ENCODE results near the gene GNL1. TPM values are rescaled to one million over a fixed set of nuclear protein-coding genes. Genes with fewer than 3 reads are reported as not detected.

GNL1 gene
- total RNA-seq, 1 donor from 2014 or later = 109 TPM

DNA sequence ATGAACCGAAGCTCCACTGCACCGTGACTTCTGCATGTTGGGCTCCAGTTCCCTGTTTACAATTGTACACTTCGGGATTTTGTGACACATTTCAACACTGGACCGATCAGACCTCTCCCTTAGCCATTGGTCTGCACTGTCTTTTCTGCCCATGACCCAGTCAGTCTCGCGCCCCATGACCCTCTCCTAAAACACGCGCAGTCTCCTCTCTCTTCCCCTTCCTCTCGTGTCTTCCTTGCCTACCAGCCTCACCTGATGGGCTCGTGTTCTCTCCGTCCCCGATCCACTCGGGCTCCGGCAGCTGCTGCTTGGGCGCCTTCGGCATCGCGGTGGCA lies 14.4 kb upstream of the GNL1 start:
- no peak for TF ChIP-seq CTCF (IDR thresholded peaks at IDR 0.05; ENCODE audit: unreplicated experiment)
- H3K4me1 Mint-ChIP-seq (ENCODE audit: unreplicated experiment) = peaks cover 43% of the 10 kb centered on the region
- H3K4me3 Mint-ChIP-seq (ENCODE audit: unreplicated experiment) = peak overlapping the region; percentile 95
- H3K27ac Mint-ChIP-seq (ENCODE audit: unreplicated experiment) = peak overlapping the region; percentile 94
- H3K9me3 Mint-ChIP-seq (ENCODE audit: unreplicated experiment) = no peaks in the 10 kb centered on the region
- peaks cover 18% of the 10 kb centered on the region for H3K27me3 Mint-ChIP-seq (ENCODE audit: unreplicated experiment)
- no peak for DNase-seq (ENCODE audit: low spot score)
- peaks cover 4% of the 10 kb centered on the region for H3K36me3 Mint-ChIP-seq (ENCODE audit: low read depth, unreplicated experiment)

- H3K4me3 Mint-ChIP-seq (ENCODE audit: unreplicated experiment) = peak overlapping the region; percentile 95
- DNase-seq (ENCODE audit: low spot score) = no peak
- no peaks in the 10 kb centered on the region for H3K9me3 Mint-ChIP-seq (ENCODE audit: unreplicated experiment)
- peaks cover 4% of the 10 kb centered on the region for H3K36me3 Mint-ChIP-seq (ENCODE audit: low read depth, unreplicated experiment)
- no peak overlapping the region for H3K27ac Mint-ChIP-seq (ENCODE audit: unreplicated experiment)
- H3K27me3 Mint-ChIP-seq (ENCODE audit: unreplicated experiment) = peaks cover 17% of the 10 kb centered on the region
- TF ChIP-seq CTCF (IDR thresholded peaks at IDR 0.05; ENCODE audit: unreplicated experiment) = no peak
- peaks cover 43% of the 10 kb centered on the region for H3K4me1 Mint-ChIP-seq (ENCODE audit: unreplicated experiment)
Measured at GRCh38 chr6:30570263-30570662, 14.0 kb upstream of the GNL1 start.

- no peak for TF ChIP-seq CTCF (IDR thresholded peaks at IDR 0.05; ENCODE audit: unreplicated experiment)
- Mint-ChIP-seq H3K27me3 (ENCODE audit: unreplicated experiment) (peaks cover 17% of the 10 kb centered on the region), H3K9me3 (ENCODE audit: unreplicated experiment) (no peaks in the 10 kb centered on the region), H3K4me1 (ENCODE audit: unreplicated experiment) (peaks cover 37% of the 10 kb centered on the region), H3K36me3 (ENCODE audit: low read depth, unreplicated experiment) (peaks cover 11% of the 10 kb centered on the region), H3K27ac (ENCODE audit: unreplicated experiment) (no peak overlapping the region), H3K4me3 (ENCODE audit: unreplicated experiment) (peak overlapping the region; percentile 66)
- DNase-seq (ENCODE audit: low spot score) = no peak
Measured at GRCh38 chr6:30568245-30568644, 12.0 kb upstream of the GNL1 start.

- no peaks in the 10 kb centered on the region for H3K9me3 Mint-ChIP-seq (ENCODE audit: unreplicated experiment)
- no peak for DNase-seq (ENCODE audit: low spot score)
- peaks cover 22% of the 10 kb centered on the region for H3K36me3 Mint-ChIP-seq (ENCODE audit: low read depth, unreplicated experiment)
- H3K4me1 Mint-ChIP-seq (ENCODE audit: unreplicated experiment) = peaks cover 14% of the 10 kb centered on the region
- H3K27me3 Mint-ChIP-seq (ENCODE audit: unreplicated experiment) = peaks cover 13% of the 10 kb centered on the region
- no peak overlapping the region for H3K4me3 Mint-ChIP-seq (ENCODE audit: unreplicated experiment)
- H3K27ac Mint-ChIP-seq (ENCODE audit: unreplicated experiment) = no peak overlapping the region
- no peak for TF ChIP-seq CTCF (IDR thresholded peaks at IDR 0.05; ENCODE audit: unreplicated experiment)
Measured at GRCh38 chr6:30565772-30566171, 9.5 kb upstream of the GNL1 start.

DNA sequence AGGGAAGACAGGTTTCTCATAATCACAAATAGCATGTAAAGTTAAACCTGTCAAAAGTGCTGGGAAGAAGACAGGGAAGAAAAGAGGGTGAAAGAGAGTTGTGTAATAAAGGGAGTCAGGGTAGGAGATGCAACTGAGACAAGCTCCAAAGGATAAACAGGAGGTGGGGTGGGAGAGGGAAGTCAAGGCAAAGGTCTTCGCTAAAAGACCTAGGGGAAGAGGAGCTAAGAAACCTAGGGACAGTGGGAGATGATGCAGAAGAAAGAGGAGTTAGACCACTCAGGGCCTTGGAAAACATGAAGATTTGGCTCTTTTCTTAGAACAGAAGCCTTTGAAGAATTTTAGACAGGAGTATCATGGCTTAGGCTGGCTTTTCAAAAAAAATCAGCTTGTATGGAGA lies 7.8 kb upstream of the GNL1 start:
- Mint-ChIP-seq H3K4me3 (ENCODE audit: unreplicated experiment) (peak overlapping the region; percentile 76), H3K27me3 (ENCODE audit: unreplicated experiment) (peaks cover 8% of the 10 kb centered on the region)

More for the DNA sequence above, 7.8 kb upstream of the GNL1 start:
- H3K4me1 Mint-ChIP-seq (ENCODE audit: unreplicated experiment) = no peaks in the 10 kb centered on the region
- no peaks in the 10 kb centered on the region for H3K9me3 Mint-ChIP-seq (ENCODE audit: unreplicated experiment)
- peaks cover 22% of the 10 kb centered on the region for H3K36me3 Mint-ChIP-seq (ENCODE audit: low read depth, unreplicated experiment)
- no peak overlapping the region for H3K27ac Mint-ChIP-seq (ENCODE audit: unreplicated experiment)
- no peak for TF ChIP-seq CTCF (IDR thresholded peaks at IDR 0.05; ENCODE audit: unreplicated experiment)
- DNase-seq (ENCODE audit: low spot score) = no peak
